Frontal cortex (tissue), 4 donors: ENCODE data around the gene ZBTB20. TPM values are rescaled to one million over a fixed set of nuclear protein-coding genes. Genes with fewer than 3 reads are reported as not detected.

Experiments
- DNase-seq, 2 donors: peaks; one replicate each; pipeline ENCODE4 v3.0.0; 2012; ENCODE audit warnings: low spot score in 2 of 2
- FAIRE-seq: peaks from 2 replicates; lab custom pipeline; 2012; peaks lifted over from hg19 to GRCh38; lab: Jason Lieb, UNC
- total RNA-seq: library from RNA; depleted of rRNA; stranded (reverse); fragments of >200 nt; gene quantifications from one replicate; pipeline ENCODE4 v1.2.3, GENCODE V29; 2014
- donor health status: control.
- donor health status: control.
- donor health status: control.

The ZBTB20 gene
- total RNA-seq, 1 donor from 2014 or later: 39.9 TPM

- FAIRE-seq (no peak), DNase-seq (no peak)
Measured at GRCh38 chr3:114338651-114339357, 808.3 kb downstream of the ZBTB20 start.

- DNase-seq: no peak
- FAIRE-seq: no peak
Measured at GRCh38 chr3:114336857-114337256, 810.2 kb downstream of the ZBTB20 start.

GRCh38 chr3:114336122-114336697 is 810.9 kb downstream of the ZBTB20 start:
- FAIRE-seq (no peak), DNase-seq (no peak)

- DNase-seq: no peak
- no peak for FAIRE-seq
Measured at GRCh38 chr3:114333923-114334240, 813.2 kb downstream of the ZBTB20 start.

GRCh38 chr3:114333180-114333922 is 813.7 kb downstream of the ZBTB20 start:
- FAIRE-seq (no peak), DNase-seq (no peak)

- DNase-seq (no peak), FAIRE-seq (no peak)
Measured at GRCh38 chr3:114332342-114333179, 814.5 kb downstream of the ZBTB20 start.

GRCh38 chr3:114331710-114332109 is 815.4 kb downstream of the ZBTB20 start:
- DNase-seq (no peak), FAIRE-seq (no peak)

- FAIRE-seq (no peak), DNase-seq (no peak)
Measured at GRCh38 chr3:114331007-114331406, 816.1 kb downstream of the ZBTB20 start.

- DNase-seq: no peak
- no peak for FAIRE-seq
Measured at GRCh38 chr3:114329823-114330222, 817.3 kb downstream of the ZBTB20 start.

- DNase-seq (no peak), FAIRE-seq (no peak)
Measured at GRCh38 chr3:114328345-114328744, 818.7 kb downstream of the ZBTB20 start.

- DNase-seq (no peak), FAIRE-seq (no peak)
Measured at GRCh38 chr3:114327665-114328064, 819.4 kb downstream of the ZBTB20 start.

GRCh38 chr3:114323546-114324254 is 823.4 kb downstream of the ZBTB20 start:
- DNase-seq (no peak), FAIRE-seq (no peak)

GRCh38 chr3:114320246-114320645 is 826.8 kb downstream of the ZBTB20 start:
- DNase-seq (no peak), FAIRE-seq (no peak)

GRCh38 chr3:114319453-114319852 is 827.6 kb downstream of the ZBTB20 start:
- DNase-seq (no peak), FAIRE-seq (no peak)

GRCh38 chr3:114318295-114318694 is 828.8 kb downstream of the ZBTB20 start:
- DNase-seq (no peak), FAIRE-seq (no peak)

GRCh38 chr3:114314282-114314681 is 832.8 kb downstream of the ZBTB20 start:
- FAIRE-seq: no peak

GRCh38 chr3:114313426-114313825 is 833.7 kb downstream of the ZBTB20 start:
- DNase-seq: no peak
- no peak for FAIRE-seq

More at GRCh38 chr3:114314282-114314681, 832.8 kb downstream of the ZBTB20 start:
- DNase-seq: no peak

- DNase-seq: no peak
- FAIRE-seq: no peak
Measured at GRCh38 chr3:114310695-114311094, 836.4 kb downstream of the ZBTB20 start.

- FAIRE-seq: no peak
- DNase-seq: no peak
Measured at GRCh38 chr3:114308830-114309229, 838.3 kb downstream of the ZBTB20 start.

- no peak for FAIRE-seq
Measured at GRCh38 chr3:114308377-114308776, 838.7 kb downstream of the ZBTB20 start.

More at GRCh38 chr3:114308377-114308776, 838.7 kb downstream of the ZBTB20 start:
- DNase-seq: no peak
